Endometrial microvascular endothelial cells (primary cell): ENCODE measurements around the gene C15orf62. TPM values are rescaled to one million over a fixed set of nuclear protein-coding genes. Genes with fewer than 3 reads are reported as not detected.

ENCODE experiments used
- in situ Hi-C: cut with HindIII; loops from 2 replicates; pipeline ENCODE4 v1.10.0; 2017; ENCODE audit warnings: low sequenced_read_pairs, low pct_unique_long_range_greater_than_20kb; ENCODE audit errors: inconsistent ontology term
- total RNA-seq: library from RNA; depleted of rRNA; stranded (reverse); fragments of >200 nt; gene quantifications from one replicate; pipeline ENCODE4 v1.2.3, GENCODE V29; 2015; ENCODE audit errors: inconsistent ontology term

Gene C15orf62
- total RNA-seq, 1 donor from 2014 or later, result not detected

DNA sequence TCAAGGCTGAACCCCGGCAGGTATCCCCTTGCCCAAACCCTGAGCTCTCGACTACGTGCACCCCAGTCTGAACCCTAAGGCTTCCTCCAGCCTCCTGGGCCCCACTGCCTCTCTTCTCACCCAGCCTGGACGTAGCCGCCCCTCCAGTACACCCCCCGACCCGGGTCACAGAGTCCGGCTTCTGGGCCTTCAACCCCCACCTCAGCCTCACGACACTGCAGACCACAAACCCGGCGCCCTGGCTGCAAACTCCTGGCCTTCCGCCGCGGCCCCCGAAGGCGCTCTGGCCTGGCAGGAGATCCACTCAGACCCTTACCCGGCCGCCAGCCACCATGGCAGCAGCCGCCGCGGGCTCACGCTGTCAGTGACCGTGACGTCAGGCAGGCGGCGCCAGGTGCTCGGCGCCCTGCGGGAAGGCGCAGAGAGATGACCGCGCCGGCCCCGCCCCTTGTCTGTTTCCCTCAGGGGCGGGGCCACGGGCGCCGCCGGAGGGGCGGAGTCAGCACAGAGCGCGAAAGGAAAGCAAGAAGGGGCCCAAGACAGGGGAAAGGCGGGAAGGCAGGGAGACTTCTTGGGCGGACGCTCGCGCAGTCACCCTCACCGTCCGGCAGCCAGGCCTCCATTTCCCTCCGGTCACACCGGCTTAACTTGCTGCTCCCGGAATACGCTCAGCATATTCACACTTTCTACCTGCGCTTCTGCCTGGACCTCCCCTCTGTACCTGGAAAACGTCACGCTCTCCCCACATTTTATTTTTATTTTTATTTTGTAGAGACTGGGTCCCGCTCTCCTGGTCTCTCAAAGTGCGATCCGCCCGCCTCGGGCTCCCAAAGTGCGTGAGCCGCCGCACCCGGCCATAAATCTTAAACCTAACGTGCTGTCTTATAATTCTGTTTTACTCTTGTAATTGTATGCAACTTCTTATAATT is 14.6 kb upstream of the C15orf62 start, which contains the start of gene RMDN3:
Gene RMDN3 (minus strand): TSS at position 372 of the 929 bp plus-strand sequence. CDS start 471 bp downstream, outside the sequence.
- in situ Hi-C loops, result no loop called here

DNA sequence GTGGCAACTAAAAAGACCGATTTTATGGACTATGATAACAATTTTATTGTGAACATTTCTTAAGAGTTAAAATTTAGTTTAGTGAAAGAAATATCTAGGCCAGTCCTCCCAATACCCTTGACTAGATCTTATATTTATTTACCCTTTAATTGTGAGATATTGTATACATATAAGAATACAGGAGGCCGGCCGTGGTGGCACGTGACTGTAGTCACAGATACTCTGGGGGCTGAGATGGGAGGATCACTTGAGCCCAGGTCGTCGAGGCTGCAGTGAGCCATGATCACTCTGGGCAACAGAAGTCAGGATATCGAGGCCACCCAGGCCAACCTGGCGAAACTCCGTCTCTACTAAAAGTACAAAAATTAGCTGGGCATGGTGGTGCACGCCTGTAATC is 14.0 kb upstream of the C15orf62 start:
- in situ Hi-C loops, result no loop called here

DNA sequence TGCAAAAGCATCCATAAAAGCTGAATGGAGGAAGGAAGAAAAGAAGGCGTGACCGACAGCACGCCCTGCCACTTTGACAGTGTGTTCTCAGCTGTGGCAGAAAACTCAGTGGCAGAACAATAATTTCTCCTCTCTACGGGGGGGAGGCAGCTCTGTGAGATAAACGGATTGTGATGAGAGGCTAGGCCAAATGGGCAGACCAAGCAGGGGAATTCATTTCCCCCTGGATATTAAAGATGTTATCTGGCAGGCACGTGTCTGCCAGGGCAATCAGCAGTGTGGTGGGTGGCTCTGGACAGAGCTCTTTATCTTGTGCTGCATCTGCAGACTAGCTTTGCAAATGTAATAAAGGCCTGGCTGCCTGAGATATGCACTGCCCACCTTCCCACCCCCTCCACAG is 12.8 kb upstream of the C15orf62 start:
- in situ Hi-C loops, result no loop called here

DNA sequence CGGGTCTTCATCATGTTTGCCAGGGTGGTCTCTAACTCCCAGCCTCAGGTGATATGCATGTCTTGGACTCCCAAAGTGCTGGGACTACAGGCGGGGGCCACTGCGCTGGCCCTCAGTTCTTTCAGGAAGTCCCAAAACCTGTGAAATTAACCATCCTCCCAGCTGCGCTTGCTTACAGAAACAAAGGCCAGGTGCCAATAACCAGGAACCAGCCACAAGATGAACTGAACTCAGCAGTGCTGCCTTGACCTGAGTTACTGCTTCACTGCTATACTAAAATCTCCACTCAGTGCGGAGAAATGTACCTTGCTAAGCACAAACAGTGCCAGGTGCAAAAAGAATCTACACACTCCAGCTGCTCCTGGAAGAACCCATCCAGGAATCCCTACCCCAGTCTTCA is 9.8 kb upstream of the C15orf62 start:
- in situ Hi-C loops, result no loop called here

DNA sequence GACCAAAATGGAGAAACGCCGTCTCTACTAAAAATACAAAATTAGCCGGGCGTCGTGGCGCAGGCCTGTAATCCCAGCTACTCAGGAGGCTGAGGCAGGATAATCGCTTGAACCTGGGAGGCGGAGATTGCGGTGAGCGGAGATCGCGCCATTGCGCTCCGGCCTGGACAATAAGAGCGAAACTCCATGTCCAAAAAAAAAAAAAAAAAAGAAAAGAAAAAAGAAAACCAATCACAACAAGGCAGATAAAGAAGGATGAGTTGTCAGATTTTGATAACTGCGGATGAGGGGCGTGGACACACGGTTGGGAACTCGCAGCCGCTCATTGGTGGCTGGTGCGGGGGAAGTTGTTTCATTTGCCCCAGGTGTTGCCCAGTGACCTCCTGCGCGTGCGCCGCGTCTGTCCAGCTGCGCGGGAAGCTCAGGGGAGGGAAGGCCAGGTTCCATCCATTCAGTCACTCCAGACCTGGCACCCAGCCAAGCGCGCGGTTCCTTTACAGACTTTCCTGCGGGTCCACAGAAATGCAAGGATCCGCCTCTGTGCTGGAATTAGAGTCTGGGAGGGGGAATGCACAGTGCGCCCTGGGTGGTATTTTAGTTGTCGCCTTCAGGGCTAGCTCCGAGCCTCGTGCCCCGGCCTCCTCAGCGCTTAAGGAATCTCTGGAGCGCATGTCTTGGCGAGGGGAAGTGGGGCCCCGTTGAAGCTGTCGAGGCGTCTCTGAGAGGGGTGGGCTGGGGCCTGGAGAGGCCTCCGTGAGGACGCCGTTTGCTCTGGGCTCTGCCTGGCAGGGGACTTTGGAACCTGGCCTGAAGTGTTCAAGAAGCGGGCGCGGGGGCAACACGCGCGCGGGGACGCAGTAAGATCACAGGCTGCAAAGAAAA is 6.6 kb upstream of the C15orf62 start:
- in situ Hi-C loops, result no loop called here

DNA sequence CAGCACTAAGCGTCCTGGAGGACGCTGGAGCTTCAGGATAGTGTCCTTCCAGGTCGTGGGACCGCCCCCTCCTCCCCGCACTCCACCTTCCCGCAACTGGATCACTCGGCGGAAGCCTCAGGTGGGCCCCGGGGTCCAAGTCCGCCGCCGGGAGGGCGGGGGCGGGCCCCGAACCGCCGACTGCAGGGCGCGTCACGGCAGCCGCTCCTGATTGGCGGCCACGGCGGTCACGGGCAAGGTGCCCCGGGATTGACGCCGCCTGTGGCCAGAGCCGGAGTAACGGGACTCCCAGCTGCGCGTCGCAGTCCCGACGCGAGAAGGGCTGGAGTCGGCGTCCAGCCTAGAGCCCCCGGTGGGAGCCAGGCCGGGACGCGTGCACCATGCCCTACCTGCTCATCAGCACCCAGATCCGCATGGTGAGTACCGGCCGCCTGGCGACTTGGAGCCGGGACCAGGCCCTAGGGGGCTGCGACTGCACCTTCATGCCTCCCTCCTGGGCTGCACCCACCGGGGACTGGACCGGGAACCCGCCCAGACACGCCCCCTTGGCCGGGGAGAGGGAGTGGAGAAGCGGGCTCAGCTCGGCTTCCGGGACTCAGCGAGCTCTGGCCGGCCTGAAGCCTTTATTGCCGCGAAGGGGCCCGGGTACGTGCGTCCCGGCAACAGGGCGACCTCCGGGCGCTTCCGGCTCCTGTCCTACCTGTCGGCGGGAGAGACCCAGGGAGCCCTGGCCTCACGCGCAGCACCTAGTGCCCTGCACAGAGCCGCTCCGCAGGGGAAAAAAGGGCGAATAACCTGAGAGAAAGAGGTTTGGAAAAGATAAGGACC is 5.8 kb upstream of the C15orf62 start, which contains the start of gene GCHFR:
Gene GCHFR (plus strand): TSS at position 268 of the 828 bp plus-strand sequence. CDS start 113 bp downstream, at position 381.
- in situ Hi-C loops, result no loop called here

DNA sequence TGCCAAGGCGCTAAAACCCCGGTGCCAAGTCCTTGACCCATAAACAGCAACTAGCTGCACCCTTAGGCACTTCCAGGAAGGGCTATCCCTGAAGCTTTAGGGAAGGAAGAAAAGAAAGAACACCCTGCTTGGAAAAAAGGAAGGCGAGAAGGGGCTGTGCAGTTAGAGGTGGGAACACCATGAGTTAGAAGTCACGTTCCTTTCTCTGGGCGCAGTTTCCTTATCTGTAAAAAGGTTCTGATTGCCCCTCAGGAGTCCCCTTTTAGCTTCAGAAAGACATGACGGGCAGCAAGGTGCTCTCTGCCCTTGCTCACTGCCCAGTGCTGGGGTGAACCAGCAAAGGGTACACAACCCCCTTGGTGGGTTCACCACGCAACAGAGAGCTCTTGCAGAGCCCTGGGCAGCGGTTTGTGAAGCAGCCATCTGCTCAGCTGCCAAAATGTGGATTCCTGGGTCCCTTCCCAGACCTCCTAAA is 5.1 kb upstream of the C15orf62 start:
- in situ Hi-C loops, result no loop called here

DNA sequence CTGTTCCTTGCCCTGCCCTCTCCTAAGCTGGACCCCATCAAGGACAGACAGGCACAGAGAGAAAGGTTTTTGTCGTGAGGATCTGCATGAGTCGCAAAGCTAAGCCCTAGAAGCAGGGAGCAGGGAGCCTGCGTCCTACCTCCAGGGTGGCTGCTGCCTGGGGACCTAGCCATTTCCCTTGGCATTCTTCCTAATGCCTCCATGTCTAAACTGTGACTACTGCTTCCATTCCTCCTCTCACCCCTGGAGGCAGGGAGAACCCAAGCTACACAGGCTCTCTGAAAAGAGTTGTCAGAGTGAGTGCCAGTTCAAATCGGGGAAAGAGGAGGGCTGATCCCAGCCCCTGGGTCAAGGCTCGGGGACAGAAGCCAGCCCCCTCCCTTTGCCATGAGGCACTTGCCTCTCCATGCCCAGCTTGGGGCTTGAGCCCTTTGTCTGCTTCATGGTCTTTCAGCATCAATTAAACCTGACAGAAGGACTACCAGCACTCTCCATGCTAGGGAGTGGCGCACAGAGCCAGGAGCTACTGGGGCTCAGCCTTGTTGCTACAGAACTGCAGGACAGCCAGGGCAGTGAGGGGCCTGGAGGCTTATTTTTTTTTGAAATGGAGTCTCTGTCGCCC is 3.5 kb upstream of the C15orf62 start:
- in situ Hi-C loops, result no loop called here

DNA sequence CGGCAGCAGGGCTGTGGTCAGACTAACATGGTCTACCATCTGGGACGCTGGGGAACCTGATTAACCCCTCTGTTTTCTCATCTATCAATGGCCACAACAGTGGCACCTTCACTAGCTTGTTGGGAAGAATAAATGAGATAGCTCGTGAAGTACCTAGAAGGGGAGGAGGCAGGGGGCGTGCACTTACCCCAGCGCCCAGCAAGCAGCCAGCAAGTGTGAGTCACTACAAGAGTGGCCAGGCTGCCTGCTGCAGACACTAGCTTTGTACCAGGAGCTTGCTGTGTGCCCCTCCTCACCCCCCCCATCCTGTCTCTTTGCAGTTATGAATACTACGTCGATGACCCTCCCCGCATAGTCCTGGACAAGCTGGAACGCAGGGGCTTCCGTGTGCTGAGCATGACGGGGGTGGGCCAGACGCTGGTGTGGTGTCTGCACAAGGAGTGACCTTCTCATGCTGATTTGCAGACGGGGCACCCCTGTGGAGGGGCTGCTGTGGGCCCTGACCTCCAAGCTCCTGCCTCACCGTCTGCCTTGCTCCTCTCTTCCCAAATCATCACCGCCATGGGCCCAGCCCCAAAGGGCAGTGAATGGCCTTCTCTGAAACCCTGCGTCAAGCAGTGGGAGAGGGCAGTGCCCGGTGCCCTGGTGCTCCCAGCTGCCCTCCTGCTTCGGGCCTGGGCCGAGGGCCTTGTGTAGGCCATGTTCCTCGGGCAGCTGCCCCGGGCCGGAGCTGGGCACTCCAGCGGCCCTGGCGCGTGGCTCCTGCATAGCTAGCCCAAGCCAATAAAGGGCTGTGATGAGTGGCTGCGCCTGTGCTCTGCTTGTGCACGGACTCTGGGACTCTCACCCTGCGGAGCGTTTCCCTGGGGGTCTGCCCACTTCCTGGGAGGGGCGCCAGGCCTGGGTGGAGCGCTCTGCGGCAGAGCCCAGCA is 2.6 kb upstream of the C15orf62 start:
- in situ Hi-C loops, result no loop called here

DNA sequence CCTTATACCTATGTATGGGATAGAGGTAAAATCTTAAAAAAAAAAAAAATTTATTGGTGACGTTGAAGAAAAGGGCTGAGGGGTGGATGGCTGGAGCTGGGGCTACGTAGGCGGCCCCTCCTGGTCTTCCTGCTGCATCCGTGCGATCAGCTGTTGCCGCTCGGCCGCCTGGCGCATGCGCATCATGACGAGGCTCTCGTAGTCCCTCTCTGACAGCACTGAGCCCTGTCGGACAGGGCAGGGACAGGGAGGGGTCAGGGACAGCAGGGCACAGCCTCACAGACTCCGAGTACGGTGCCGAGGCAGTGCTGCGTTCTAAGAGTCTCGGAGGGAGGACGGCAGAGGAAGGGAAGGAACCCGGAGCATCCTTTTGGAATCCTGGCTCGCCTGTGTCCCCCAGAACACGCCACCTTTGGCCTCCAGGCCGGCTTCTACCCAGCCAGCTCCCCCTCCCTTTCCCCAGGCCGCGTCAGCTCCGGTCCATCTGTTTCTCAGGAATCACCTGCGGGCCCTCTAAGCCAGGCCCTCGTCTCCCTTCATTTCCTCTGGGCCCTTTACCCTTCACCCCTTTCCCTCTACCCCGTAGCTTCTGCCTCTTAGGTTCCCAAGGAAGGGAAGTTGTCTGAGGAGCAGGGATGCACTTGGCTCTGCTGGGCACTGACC is 1.8 kb upstream of the C15orf62 start:
- in situ Hi-C loops, result no loop called here

DNA sequence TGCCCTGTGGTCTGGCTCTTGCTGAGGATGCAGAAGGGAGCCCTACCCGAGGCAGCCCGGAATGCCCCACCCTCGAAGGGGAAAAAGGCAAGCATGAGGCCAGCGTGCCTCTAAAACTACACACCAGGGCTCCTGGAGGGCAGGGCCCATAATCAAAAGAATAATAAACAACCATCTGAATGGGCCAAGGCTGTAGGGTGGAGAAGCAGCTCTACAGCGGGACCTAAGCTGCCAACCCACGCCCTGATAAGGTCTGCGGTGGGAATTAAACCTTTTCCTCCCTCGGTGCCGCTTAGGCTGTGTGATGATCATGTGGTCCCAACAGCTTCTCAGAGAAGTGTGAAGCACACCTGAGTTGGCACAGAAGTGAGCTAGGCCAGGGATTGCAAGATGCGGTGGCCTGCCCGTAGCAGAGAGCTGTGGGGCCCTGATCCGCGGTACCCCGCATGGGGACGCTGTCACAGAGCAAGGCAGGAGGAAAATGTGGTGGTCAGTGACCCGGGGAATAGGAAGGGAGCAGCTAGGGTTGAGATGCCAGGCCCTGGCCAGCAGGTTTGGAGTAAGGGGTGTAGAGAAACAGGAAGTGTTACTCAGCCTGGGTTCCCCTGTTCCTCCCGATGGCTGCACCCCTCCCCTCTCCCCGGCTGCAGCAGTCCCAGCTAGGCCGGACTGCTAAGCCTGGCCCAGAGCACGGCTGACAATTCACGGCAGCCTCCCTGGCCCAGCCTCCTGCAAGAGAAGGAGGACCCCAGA is 1.1 kb upstream of the C15orf62 start:
- in situ Hi-C loops, result no loop called here

DNA sequence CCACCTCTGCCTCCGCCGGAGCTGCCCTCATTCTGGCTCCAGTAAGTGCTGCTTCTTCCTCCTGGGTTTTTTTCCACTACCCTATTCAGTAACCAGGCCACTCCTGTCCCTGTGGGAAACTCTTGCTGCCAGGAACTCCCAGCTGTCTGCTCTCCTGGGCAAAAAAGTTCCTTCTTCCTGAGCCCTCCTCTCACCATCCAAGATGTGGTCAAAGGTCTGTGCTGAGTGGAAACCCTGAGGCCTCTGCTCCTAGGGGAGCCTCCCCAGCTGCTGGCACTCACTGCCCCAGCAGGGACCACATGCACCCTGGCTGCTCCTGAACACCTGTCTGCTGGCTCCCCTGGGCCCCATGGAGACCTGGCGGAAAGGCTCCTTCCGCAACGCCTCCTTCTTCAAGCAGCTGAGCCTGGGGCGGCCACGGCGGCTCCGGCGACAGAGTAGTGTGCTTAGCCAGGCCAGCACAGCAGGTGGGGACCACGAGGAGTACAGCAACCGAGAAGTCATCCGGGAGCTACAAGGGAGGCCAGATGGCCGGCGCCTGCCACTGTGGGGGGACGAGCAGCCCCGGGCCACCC is 454 bp downstream of the C15orf62 start:
- in situ Hi-C loops, result no loop called here

DNA sequence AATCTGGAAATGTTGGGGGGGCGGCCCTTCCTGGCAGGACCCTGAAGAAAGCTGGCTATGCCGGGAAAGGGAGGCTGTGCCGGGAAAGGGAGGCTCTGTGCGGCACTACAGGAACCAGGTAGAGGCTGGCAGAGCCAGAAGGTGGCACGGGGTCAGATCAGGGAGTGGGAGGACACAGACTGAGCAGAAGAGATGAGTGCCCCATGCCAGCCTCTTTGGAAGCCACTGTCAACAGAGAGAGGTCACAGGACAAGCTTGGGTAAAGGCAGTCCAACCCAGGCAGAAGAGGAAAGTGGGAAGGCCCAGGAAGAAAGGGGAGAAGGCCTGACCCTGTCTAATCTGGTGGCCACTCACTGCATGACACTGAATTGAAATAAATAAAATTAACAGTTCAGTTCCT is 1.5 kb downstream of the C15orf62 start:
- in situ Hi-C loops, result no loop called here

DNA sequence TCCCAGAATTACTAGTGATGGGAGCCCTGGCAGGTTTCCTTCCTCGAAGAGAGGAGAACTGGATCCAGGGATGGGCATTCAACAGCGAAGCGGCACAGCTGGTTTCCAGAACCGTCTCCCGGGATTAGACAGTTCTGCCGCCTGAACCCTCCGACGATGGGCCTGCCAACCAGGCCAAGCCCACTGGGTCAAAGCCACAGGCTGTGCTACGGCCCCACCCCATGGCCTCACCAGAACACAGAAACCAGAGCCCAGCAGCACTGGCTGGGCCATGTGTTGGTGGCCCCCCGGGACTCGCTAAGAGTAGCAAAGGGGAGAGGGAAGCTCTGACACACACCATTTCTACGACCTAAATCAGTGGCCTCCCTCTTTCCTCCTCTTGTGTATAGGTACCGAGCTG is 2.2 kb downstream of the C15orf62 start:
- in situ Hi-C loops, result no loop called here

DNA sequence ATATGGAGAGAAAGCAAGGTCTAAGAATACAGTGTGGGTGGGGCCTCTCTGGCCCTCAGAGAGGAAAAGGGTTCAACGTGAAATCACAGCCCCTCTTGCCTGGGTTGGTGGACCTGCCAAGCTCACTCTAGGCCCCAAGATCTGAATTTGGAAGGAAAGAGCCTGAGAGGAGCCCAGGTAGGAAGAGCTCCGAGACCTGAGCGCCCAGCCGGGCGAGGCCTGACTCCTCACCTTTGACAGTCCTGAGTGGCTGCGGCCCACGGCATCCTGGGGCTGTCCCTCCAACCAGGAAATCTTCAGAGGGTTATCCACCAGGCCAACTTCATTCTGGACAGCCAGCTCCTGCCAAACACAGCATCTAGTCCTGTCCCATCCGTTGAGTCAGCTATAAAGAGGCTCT is 3.7 kb downstream of the C15orf62 start:
- in situ Hi-C loops, result no loop called here

DNA sequence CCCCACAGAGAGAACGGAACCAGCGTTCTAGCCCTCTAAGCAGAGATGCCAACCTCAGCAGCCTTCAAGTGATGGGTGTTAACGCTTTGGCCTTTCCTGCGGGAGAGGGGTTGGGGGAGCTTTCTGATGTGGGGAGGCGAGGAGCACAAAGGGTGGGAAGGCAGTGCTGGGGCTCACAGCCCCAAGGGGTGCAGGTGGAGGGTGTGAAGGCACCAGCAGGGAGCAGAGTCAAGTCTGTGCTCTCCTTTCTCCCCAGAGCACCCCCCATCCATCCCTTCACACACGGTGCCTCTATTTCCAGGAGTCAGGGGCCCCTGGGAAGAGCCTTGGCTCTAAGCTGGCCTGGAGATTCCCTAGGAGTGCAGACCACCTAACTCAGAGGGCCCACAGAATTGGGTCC is 4.1 kb downstream of the C15orf62 start:
- in situ Hi-C loops, result no loop called here
